ENCODE measurements around the gene TADA3. TPM values are rescaled to one million over a fixed set of nuclear protein-coding genes. Genes with fewer than 3 reads are reported as not detected.

Gene TADA3
- polyA plus RNA-seq, 3 donors, result 69.4 to 79.8 (median 77.7) TPM

DNA sequence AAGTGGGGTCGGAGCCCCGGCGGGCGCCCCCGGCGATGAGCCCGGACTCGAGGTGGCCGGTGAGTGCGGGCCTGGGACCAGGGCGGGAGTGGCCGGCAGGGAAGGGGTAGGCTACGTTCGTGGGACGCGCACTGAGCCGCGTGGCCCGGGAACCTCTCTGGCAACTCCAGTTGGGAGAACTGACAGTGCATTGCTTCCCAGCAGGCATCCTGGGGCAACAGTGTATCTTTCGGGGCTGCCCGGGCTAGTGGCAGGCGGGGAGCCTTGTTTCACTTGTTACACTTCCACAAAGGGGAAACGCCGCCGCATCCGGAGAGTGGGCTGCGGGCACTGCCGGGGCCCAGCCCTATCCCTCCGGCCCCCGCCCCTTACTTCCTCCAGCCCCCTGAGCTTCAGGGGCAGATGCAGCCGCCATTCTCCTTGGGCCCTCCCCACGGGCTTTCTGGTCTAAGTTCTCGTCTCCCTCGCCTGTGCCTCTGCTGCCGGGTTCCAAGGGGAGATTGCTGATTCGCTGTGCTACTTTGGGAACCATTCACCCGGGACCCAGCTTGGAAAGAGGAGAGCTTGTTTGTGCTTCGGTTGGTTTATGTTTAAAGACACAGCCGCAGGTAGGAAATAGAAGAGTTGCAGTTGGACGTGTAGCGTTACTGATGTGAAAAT is 60.1 kb downstream of the TADA3 start:
- DNase-seq, result peak; percentile 8

DNA sequence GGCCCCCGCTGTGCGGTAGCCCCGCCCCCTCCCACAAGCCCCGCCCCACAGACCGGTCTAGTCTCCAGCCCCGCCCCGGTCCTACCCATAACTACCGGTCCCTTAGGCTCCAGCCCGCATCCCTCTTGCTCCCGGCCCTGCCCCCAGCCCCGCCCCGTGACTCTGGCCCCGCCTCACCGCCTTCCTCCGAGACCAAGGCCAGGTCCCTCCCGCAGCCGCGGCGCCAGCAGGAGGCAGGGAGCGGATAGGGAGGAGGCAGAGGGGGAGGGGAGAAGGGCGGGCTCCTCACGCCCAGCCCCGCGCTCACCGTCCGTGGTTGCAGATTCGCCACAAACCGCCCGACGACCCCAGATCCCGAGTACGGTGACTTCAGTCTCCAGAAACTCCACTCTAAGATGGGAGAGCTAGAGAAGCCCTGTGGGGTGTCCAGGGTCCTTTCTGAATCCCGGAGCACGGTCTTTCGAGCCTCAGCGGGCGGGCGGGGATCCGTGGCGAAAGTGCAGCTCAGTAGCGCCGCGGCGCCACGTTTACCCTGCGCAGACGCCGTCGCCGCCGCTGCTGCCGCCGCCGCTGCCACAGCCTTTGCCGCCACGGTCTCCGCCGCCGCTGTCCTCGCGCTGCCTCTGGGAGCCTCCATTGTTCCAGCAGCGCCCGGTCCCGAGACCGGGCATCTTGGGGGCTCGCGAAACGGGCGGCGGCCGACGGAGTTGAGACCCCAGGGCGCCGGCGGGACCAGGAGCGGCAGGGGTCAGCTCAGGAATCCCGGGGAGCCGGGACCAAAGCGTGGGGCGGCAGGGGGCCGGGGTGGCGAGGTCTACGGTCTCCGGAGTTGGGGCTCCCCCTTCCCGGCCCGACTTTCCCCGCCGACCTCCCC is 60.8 kb downstream of the TADA3 start, which contains the start of gene BRPF1:
Gene BRPF1 (plus strand): TSS at position 530 of the 874 bp plus-strand sequence. CDS start 2,406 bp downstream, outside the sequence.
- DNase-seq, result peak; percentile 99

DNA sequence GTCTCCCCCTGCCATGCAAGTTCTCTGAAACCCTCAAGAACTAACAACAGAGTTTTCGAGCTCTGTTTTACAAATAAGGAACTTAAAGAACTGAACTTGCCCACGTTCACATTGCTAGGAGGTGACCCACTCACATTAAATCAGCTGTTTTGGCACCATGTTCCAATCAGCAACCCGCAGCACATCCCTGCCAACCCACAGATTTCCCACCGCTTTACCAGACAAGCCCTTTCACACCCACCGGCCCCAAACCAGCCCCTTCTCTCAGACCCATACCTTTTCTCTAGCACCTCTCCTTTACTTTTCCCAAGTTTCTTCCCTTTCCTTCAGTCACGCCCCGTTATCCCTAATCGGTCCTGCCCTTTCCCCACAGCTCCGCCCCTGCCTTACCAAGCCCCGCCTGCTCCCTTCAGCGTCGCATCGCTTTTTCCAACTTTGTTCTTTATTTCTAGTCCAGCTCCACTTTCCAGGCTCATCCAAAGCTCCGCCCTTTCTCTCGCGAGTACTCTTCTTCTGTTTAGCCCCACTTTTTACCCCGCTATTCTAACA is 61.5 kb downstream of the TADA3 start:
- no peak for DNase-seq

Other genes starting within 250 kb of the TADA3 start
- gene LHFPL4, start 238.7 kb downstream of the TADA3 start, polyA plus RNA-seq (ENCODE audit: insufficient read length in 3 of 3), result under 1 TPM; 0.04 to 0.09 (median 0.06) TPM
- 10 to 100 TPM; 32.1 to 41.7 (median 37.8) TPM for gene MTMR14, start 143.0 kb downstream of the TADA3 start, polyA plus RNA-seq (ENCODE audit: insufficient read length in 3 of 3)
- gene CPNE9, start 88.6 kb downstream of the TADA3 start, polyA plus RNA-seq (ENCODE audit: insufficient read length in 3 of 3), result under 1 TPM; 0.10 to 0.27 (median 0.10) TPM
- gene BRPF1, start 60.7 kb downstream of the TADA3 start, polyA plus RNA-seq (ENCODE audit: insufficient read length in 3 of 3), result 10 to 100 TPM; 20.9 to 24.6 (median 21.3) TPM
- gene OGG1, start 42.5 kb downstream of the TADA3 start, polyA plus RNA-seq (ENCODE audit: insufficient read length in 3 of 3), result 10 to 100 TPM; 63.7 to 84.8 (median 69.5) TPM
- 10 to 100 TPM; 17.5 to 24.1 (median 22.8) TPM for gene CAMK1, start 22.5 kb downstream of the TADA3 start, polyA plus RNA-seq (ENCODE audit: insufficient read length in 3 of 3)
- 100 to 1,000 TPM; 122 to 140 (median 133) TPM for gene ARPC4, start 609 bp upstream of the TADA3 start, polyA plus RNA-seq (ENCODE audit: insufficient read length in 3 of 3)
- 10 to 100 TPM; 37.7 to 93.8 (median 83.2) TPM for gene TTLL3, start 17.8 kb upstream of the TADA3 start, polyA plus RNA-seq (ENCODE audit: insufficient read length in 3 of 3)
- gene RPUSD3, start 51.5 kb upstream of the TADA3 start, polyA plus RNA-seq (ENCODE audit: insufficient read length in 3 of 3), result 10 to 100 TPM; 37.0 to 40.4 (median 39.2) TPM
- under 1 TPM in 1 of 3 donors, not detected in 2; 0.19 TPM for gene CIDEC, start 87.8 kb upstream of the TADA3 start, polyA plus RNA-seq (ENCODE audit: insufficient read length in 3 of 3)
- 10 to 100 TPM; 44.5 to 49.8 (median 46.7) TPM for gene JAGN1, start 98.1 kb upstream of the TADA3 start, polyA plus RNA-seq (ENCODE audit: insufficient read length in 3 of 3)
- gene IL17RE, start 110.4 kb upstream of the TADA3 start, polyA plus RNA-seq (ENCODE audit: insufficient read length in 3 of 3), result 10 to 100 TPM; 11.2 to 17.0 (median 15.5) TPM
- gene IL17RC, start 124.6 kb upstream of the TADA3 start, polyA plus RNA-seq (ENCODE audit: insufficient read length in 3 of 3), result 10 to 100 TPM; 32.8 to 44.8 (median 39.9) TPM
- 10 to 100 TPM; 53.1 to 78.9 (median 74.6) TPM for gene CRELD1, start 141.4 kb upstream of the TADA3 start, polyA plus RNA-seq (ENCODE audit: insufficient read length in 3 of 3)
- 1 to 10 TPM; 4.3 to 5.8 (median 4.8) TPM for gene PRRT3, start 159.9 kb upstream of the TADA3 start, polyA plus RNA-seq (ENCODE audit: insufficient read length in 3 of 3)
- 10 to 100 TPM; 79.1 to 90.1 (median 86.2) TPM for gene EMC3, start 194.4 kb upstream of the TADA3 start, polyA plus RNA-seq (ENCODE audit: insufficient read length in 3 of 3)
- gene FANCD2, start 234.0 kb upstream of the TADA3 start, polyA plus RNA-seq (ENCODE audit: insufficient read length in 3 of 3), result 10 to 100 TPM; 18.2 to 28.8 (median 26.8) TPM

Measured in renal pelvis (tissue), 4 donors.